Endodermal cell (in vitro differentiated cells): Measurements from ENCODE around the gene TOP3B. TPM values are rescaled to one million over a fixed set of nuclear protein-coding genes. Genes with fewer than 3 reads are reported as not detected.

Source experiments
- DNase-seq: peaks from one replicate; pipeline ENCODE4 v3.0.0-alpha.2; 2017
- H3K27ac ChIP-seq: 2 replicates; pipeline ENCODE4 v1.5.1; 2013; ENCODE audit warnings: mild to moderate bottlenecking, low read depth, low read length, moderate library complexity
- H3K27me3 ChIP-seq: 2 replicates; pipeline ENCODE4 v1.6.1; 2013; ENCODE audit warnings: mild to moderate bottlenecking, low read length, moderate library complexity; ENCODE audit not compliant: insufficient read depth, control insufficient read depth, poor library complexity, severe bottlenecking
- H3K36me3 ChIP-seq: 2 replicates; pipeline ENCODE4 v1.7.0; 2013; ENCODE audit warnings: mild to moderate bottlenecking, low read length, moderate library complexity; ENCODE audit not compliant: control insufficient read depth, insufficient read depth
- H3K4me1 ChIP-seq: one replicate; pipeline ENCODE4 v1.7.0; 2013; ENCODE audit warnings: low read length; ENCODE audit not compliant: control insufficient read depth, insufficient read depth
- H3K4me3 ChIP-seq: 2 replicates; pipeline ENCODE4 v1.5.1; 2013; ENCODE audit warnings: mild to moderate bottlenecking, low read length, moderate library complexity
- H3K9ac ChIP-seq: 2 replicates; pipeline ENCODE4 v1.6.1; 2013; ENCODE audit warnings: mild to moderate bottlenecking, low read length, moderate library complexity; ENCODE audit not compliant: poor library complexity, severe bottlenecking; ENCODE audit errors: extremely low read depth
- H3K9me3 ChIP-seq: 2 replicates; pipeline ENCODE4 v1.6.1; 2013; ENCODE audit warnings: mild to moderate bottlenecking, low read length, moderate library complexity; ENCODE audit not compliant: control insufficient read depth
- H3K27ac Mint-ChIP-seq: 2 replicates; pipeline ENCODE4 v1.8.0; 2020; ENCODE audit warnings: mixed read lengths
- H3K27me3 Mint-ChIP-seq: 2 replicates; pipeline ENCODE4 v1.8.0; 2021; ENCODE audit warnings: mild to moderate bottlenecking, mixed read lengths; ENCODE audit not compliant: insufficient read depth
- H3K36me3 Mint-ChIP-seq: 2 replicates; pipeline ENCODE4 v1.8.0; 2020; ENCODE audit warnings: low read depth, mixed read lengths
- H3K4me1 Mint-ChIP-seq: 2 replicates; pipeline ENCODE4 v1.8.0; 2020; ENCODE audit warnings: mixed read lengths
- H3K4me3 Mint-ChIP-seq: 2 replicates; pipeline ENCODE4 v1.8.0; 2020; ENCODE audit warnings: mild to moderate bottlenecking, moderate library complexity, mixed read lengths
- H3K9me3 Mint-ChIP-seq: 2 replicates; pipeline ENCODE4 v1.8.0; 2020; ENCODE audit warnings: mild to moderate bottlenecking, mixed read lengths
- CTCF ChIP-seq: fragments of 200-600 bp; sonication (generic); conservative IDR thresholded peaks from 2 replicates; pipeline ENCODE4 v1.5.0; 2021; ENCODE audit warnings: antibody characterized with exemption, mild to moderate bottlenecking
- WGBS, 2 experiments: methylation state at CpG; one replicate each; pipeline versions ENCODE4 v1.1.5 to v1.1.7; 2013; ENCODE audit warnings: missing lambda C conversion rate in 2 of 2, mixed read lengths in 1 of 2; ENCODE audit not compliant: insufficient coverage in 1 of 2, insufficient read length in 1 of 2; 5-methylcytosine and 5-hydroxymethylcytosine counted together
- total RNA-seq, 2 donors: library from RNA; stranded (reverse); fragmentation: NEBNext Ultra II Directional in 1 of 2; extraction: Animal tissue kit (Norgen Biotek cat#: 25700) in 1 of 2; gene quantifications; 2 replicates in 1 of 2; 3 replicates in 1 of 2; pipeline ENCODE4 v1.2.1, GENCODE V29; 2021

The TOP3B gene
- total RNA-seq, 2 donors from 2014 or later = 68.8 to 71.9 TPM

DNA sequence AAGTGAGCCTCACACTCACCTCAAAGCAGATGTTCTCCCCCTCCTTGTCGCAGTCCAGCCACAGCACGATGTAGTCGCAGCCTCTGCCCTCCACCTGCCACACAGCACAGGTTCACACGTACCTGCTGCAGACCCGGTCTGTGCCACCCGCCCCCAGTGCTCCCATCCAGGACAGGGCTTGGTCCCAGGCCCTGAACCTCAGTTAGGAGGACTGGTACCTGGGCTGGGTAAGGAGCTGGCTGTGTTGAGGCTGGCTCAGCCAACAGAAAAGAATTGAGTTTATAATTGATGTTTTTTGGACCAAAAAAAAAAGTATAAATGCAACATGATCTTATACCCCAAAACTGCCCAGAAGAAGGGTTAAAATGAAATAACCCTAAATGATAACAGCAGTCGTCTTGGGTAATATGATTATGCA is 10.7 kb downstream of the TOP3B start:
- H3K36me3 ChIP-seq = peaks cover 83% of the 10 kb centered on the region

GRCh38 chr22:21970800-21971617 is 11.6 kb downstream of the TOP3B start:
- no peak overlapping the region for H3K27ac ChIP-seq
- TF ChIP-seq CTCF = no peak
- H3K27me3 ChIP-seq = no peaks in the 10 kb centered on the region
- DNase-seq = no peak
- no peaks in the 10 kb centered on the region for H3K27me3 Mint-ChIP-seq
- H3K4me1 ChIP-seq = no peaks in the 10 kb centered on the region
- 93 to 99% methylated on average over 11 to 18 of the region's 18 CpGs for WGBS, 2 experiments
- H3K4me1 Mint-ChIP-seq = no peaks in the 10 kb centered on the region
- H3K4me3 Mint-ChIP-seq = no peak overlapping the region
- peaks cover 80% of the 10 kb centered on the region for H3K36me3 Mint-ChIP-seq
- peaks cover 89% of the 10 kb centered on the region for H3K36me3 ChIP-seq
- H3K9me3 ChIP-seq = no peaks in the 10 kb centered on the region
- H3K9me3 Mint-ChIP-seq = no peaks in the 10 kb centered on the region
- H3K27ac Mint-ChIP-seq = no peak overlapping the region
- no peak overlapping the region for H3K4me3 ChIP-seq
- H3K9ac ChIP-seq = no peak overlapping the region

More for the DNA sequence above, 10.7 kb downstream of the TOP3B start:
- H3K27me3 ChIP-seq = no peaks in the 10 kb centered on the region
- no peak overlapping the region for H3K27ac Mint-ChIP-seq
- no peaks in the 10 kb centered on the region for H3K9me3 ChIP-seq
- H3K4me3 Mint-ChIP-seq = no peak overlapping the region
- H3K4me1 ChIP-seq = no peaks in the 10 kb centered on the region
- no peaks in the 10 kb centered on the region for H3K4me1 Mint-ChIP-seq
- no peak overlapping the region for H3K9ac ChIP-seq
- no peaks in the 10 kb centered on the region for H3K27me3 Mint-ChIP-seq
- peaks cover 72% of the 10 kb centered on the region for H3K36me3 Mint-ChIP-seq
- TF ChIP-seq CTCF = no peak
- H3K9me3 Mint-ChIP-seq = no peaks in the 10 kb centered on the region
- no peak overlapping the region for H3K4me3 ChIP-seq
- no peak for DNase-seq
- H3K27ac ChIP-seq = no peak overlapping the region
- WGBS, 2 experiments = 92 to 96% methylated on average over 5 to 6 of the region's 7 CpGs

DNA sequence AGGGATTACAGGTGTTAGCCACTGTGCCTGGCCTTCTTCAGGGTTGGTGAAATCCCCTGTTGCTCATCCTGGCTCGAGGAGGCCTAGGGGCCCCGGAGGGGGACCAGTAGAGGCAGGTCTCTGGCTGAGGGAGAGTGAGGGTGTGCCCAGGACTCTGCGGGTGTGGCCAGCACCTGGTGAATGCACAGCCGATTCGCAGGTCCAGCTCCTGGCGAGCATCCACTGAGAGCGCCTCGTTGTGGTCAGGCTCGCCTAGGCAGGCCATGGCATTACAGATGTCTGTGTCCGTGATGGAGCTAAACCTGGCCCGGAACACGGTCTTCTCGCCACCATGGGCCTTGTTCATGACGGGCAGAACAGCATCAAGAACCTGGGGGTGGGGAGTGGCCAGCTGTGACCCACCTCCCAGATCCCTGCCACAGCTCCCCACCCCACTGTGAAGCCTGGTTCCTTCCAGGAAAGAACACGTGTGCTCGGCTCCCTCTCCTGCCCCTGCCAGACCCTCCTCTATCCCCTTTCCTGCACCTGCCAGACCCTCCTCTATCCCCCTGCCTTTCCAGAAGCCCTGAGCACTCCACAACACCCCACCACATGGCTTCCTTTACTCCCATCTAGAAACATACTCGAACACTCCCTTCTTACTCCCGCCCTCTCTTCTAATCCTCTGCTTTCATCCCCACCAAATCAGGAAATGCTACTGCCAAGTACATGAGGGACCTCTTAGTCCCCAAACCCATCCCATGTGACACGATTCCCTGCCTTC is 12.4 kb downstream of the TOP3B start:
- 95 to 98% methylated on average over 14 to 19 of the region's 19 CpGs for WGBS, 2 experiments
- Mint-ChIP-seq H3K27me3 (no peaks in the 10 kb centered on the region), H3K36me3 (peaks cover 78% of the 10 kb centered on the region), H3K4me3 (no peak overlapping the region), H3K9me3 (no peaks in the 10 kb centered on the region), H3K4me1 (no peaks in the 10 kb centered on the region), H3K27ac (no peak overlapping the region)
- Histone ChIP-seq H3K27ac (no peak overlapping the region), H3K4me1 (no peaks in the 10 kb centered on the region), H3K27me3 (no peaks in the 10 kb centered on the region), H3K9ac (no peak overlapping the region), H3K36me3 (peaks cover 89% of the 10 kb centered on the region), H3K9me3 (no peaks in the 10 kb centered on the region), H3K4me3 (no peak overlapping the region)
- TF ChIP-seq CTCF = no peak
- no peak for DNase-seq
